Subcutaneous abdominal adipose tissue (tissue), 5 donors: ENCODE data around the gene KLHL35.

Experiments used
- H3K27ac ChIP-seq: one replicate; pipeline ENCODE4 v1.7.0; 2013; ENCODE audit warnings: low read depth, mild to moderate bottlenecking, inconsistent platforms, low read length, moderate library complexity
- H3K27me3 ChIP-seq, 5 donors: one replicate each; pipeline ENCODE4 v1.7.0; 2013; ENCODE audit warnings: low read length in 5 of 5, inconsistent platforms in 1 of 5; ENCODE audit not compliant: control insufficient read depth in 5 of 5, insufficient read depth in 4 of 5
- H3K36me3 ChIP-seq, 5 donors: one replicate each; pipeline ENCODE4 v1.7.0; 2013; ENCODE audit warnings: low read length in 5 of 5; ENCODE audit not compliant: control insufficient read depth in 5 of 5, insufficient read depth in 5 of 5
- H3K4me1 ChIP-seq, 5 donors: one replicate each; pipeline ENCODE4 v1.7.0; 2013; ENCODE audit warnings: low read length in 5 of 5, mild to moderate bottlenecking in 3 of 5, moderate library complexity in 1 of 5; ENCODE audit not compliant: control insufficient read depth in 5 of 5, insufficient read depth in 5 of 5
- H3K4me3 ChIP-seq, 5 donors: one replicate each; pipeline ENCODE4 v1.7.0; 2013; ENCODE audit warnings: low read length in 5 of 5, low read depth in 1 of 5
- H3K9ac ChIP-seq, 5 donors: one replicate each; pipeline ENCODE4 v1.7.0; 2013; ENCODE audit warnings: low read length in 5 of 5, mild to moderate bottlenecking in 4 of 5, moderate library complexity in 3 of 5
- H3K9me3 ChIP-seq, 5 donors: one replicate each; pipeline ENCODE4 v1.7.0; 2013; ENCODE audit warnings: low read length in 5 of 5; ENCODE audit not compliant: control insufficient read depth in 5 of 5
- donor health status: healthy.
- donor health status: healthy.
- donor health status: healthy.
- donor health status: healthy.
- donor health status: healthy.

The KLHL35 gene

DNA sequence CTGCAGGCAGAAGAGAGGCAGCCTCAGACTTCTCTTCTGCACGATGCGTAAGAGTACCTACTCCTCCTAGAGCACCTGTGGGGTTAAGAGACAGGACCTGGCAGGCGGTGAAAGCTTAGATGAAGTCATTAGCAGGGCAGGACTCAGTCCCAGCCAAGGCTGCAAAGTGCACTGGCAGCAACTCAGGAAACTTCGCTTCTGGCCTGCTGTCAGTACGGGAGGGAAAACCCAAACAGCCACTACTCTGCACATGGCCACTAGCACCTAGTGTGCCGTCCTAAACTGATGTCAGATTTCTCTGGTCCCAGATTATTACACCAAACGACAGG, 8.8 kb upstream of the KLHL35 start:
- no peak overlapping the region for H3K27ac ChIP-seq
- H3K9me3 ChIP-seq, result no peaks in the 10 kb centered on the region
- peaks cover 7 to 77% (median 60%) of the 10 kb centered on the region in 5 donors for H3K36me3 ChIP-seq
- H3K4me1 ChIP-seq, result no peaks in the 10 kb centered on the region
- no peak overlapping the region for H3K4me3 ChIP-seq
- H3K27me3 ChIP-seq, result no peaks in the 10 kb centered on the region
- no peak overlapping the region for H3K9ac ChIP-seq

DNA sequence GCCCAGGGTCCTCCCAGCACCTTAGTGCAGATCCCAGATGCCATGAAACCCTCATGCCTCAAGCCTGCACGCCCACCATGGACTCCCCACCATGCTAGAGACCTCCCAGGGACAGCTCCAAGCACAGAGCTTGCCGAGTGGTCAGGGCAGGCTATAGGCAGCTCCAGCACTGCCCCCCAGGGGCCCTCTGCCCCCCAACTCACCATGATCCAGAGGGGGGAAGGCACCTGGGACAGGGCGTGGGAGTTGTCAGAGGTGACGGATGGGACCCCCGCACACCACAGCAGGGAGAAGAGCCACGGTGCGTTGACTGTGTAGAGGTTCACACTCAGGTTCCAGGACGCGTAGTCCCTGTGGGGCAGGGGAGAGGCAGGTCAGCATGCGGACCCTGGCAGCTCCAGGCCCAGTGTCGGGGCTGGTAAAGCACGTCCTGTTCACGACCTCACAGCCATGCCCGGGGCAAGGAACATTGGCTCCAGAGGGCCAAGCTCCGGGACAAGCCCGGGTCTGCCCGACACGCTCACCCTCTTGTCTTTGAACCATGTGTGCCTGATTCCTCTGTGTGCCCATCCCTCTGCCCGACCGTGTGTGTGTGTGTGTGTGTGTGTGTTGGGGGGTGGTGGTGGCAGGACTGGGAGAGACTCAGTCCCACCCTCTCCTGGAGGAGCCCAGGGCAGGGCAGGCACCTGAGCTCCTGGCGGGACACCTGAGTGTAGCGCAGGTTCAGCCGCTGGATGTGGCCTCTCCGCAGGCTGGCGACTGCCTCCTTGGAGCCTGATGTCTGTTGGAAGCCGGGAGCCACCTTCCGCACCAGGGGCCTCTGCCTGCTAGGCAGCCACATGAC, 8.2 kb upstream of the KLHL35 start:
- Histone ChIP-seq H3K36me3 (peaks cover 7 to 82% (median 66%) of the 10 kb centered on the region in 5 donors), H3K9ac (no peak overlapping the region), H3K4me3 (no peak overlapping the region), H3K9me3 (no peaks in the 10 kb centered on the region), H3K4me1 (no peaks in the 10 kb centered on the region), H3K27me3 (no peaks in the 10 kb centered on the region), H3K27ac (no peak overlapping the region)

DNA sequence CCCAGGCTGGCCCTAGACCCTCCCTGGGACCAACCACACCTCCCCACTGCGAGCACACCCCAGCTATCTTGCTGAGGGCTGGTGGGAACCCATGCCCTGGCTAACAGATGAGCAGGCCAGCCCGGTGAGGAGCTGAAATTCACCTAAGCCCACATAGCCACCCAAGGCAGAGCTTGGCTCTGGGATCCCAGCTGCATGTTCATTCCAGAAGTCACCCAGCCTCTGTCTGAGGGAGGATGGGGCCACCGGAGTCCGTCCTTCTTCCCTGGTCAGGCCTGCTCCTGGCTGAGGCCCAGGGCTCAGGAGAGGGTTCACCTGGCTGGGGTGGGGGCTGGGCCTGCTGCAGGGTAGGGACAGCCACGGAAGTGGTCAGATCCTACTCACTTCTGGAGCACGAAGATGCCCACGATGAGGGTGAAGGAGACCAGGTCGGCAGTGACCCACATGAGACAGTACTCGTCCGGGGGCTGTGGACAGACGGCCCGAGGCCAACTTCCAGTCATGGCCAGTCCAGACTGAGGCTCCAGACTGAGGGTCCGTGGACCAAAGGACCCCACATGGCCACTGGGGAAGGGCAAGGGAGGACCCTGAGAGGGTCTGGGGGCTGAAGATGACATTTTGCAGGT, 6.6 kb upstream of the KLHL35 start:
- H3K36me3 ChIP-seq, result peaks cover 7 to 93% (median 80%) of the 10 kb centered on the region in 5 donors

DNA sequence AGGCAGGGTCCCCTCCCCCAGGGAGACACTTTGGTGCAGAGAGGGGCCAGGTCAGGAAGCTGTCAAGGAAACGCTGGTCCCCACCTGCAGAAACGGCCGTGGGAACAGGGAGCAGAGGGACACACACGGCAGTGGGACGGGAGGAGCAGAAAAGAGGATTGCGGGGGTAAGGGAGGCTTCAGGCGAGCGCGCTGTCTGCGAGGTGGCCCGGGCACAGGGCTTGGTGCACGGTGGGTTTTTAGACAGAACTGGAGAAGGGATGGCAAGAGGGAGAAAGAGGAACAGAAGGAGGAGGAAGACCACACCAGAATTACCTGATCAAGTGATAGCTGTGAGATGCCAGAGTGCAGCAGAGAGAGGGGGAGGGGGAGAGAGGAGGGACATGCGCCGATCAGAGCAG, 6.0 kb upstream of the KLHL35 start:
- Histone ChIP-seq H3K9ac (no peak overlapping the region), H3K27ac (no peak overlapping the region), H3K36me3 (peaks cover 6 to 94% (median 79%) of the 10 kb centered on the region in 5 donors), H3K4me1 (no peaks in the 10 kb centered on the region), H3K4me3 (no peak overlapping the region), H3K9me3 (no peaks in the 10 kb centered on the region), H3K27me3 (no peaks in the 10 kb centered on the region)

More for the DNA sequence above, 6.6 kb upstream of the KLHL35 start:
- no peak overlapping the region for H3K9ac ChIP-seq
- H3K27me3 ChIP-seq, result no peaks in the 10 kb centered on the region
- no peaks in the 10 kb centered on the region for H3K9me3 ChIP-seq
- no peaks in the 10 kb centered on the region for H3K4me1 ChIP-seq
- H3K4me3 ChIP-seq, result no peak overlapping the region
- no peak overlapping the region for H3K27ac ChIP-seq

DNA sequence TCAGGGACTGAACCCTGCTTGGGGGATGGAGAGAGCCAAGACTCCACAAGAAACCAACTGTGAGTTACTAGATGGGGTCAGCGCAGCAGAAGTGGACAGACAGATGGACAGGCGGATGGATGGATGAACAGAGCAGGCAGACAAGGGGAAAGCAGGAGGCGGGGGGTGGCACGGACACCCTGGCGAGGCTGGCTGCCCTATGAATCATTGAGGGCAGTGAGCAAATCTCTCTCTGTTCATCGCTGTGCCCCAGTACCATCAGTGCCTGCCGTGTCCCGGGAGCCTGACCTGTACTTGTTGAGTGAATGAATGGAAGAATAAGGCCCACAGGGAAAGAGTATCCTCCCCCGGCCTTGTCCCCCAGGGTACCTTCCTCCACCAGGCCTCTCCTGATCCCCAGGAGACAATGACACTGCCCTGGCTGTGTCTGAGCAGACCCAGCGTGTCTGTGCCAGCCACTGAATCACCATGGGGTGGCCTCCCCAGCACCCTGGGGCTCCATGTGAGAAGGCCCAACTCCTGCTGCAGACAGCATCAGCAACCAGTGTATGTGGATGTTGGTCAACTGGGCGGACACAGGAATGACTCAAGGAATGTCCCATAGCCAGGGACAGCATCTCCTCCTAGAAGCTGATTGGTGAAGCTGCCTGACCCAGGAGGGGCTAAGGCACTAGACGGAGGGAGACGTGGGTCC, 5.1 kb upstream of the KLHL35 start:
- no peak overlapping the region for H3K4me3 ChIP-seq
- no peak overlapping the region for H3K27ac ChIP-seq
- peaks cover 0 to 4% (median 0%) of the 10 kb centered on the region in 5 donors for H3K27me3 ChIP-seq
- peaks cover 0 to 85% (median 77%) of the 10 kb centered on the region in 5 donors for H3K36me3 ChIP-seq
- H3K9me3 ChIP-seq, result no peaks in the 10 kb centered on the region
- peaks cover 0 to 8% (median 3%) of the 10 kb centered on the region in 5 donors for H3K4me1 ChIP-seq
- no peak overlapping the region for H3K9ac ChIP-seq

DNA sequence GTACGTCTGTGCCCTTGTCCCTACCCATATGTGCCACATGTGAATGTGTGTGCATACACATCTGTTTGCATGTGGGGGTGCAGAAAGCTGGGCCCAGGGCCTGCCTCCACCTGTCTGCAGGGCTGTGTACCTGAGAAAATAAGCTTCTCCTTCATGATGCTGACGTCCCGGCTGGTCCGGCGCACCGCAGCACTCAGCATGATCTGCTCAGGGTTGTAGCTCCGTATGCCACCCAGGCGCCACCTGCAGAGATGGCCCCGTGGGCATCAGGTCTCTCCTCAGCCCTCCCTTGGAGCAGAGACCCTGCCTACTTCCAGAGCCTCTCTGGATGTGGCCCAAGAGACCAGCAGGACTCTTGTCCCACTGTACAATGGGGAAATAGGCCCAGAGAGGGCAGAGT, 3.8 kb upstream of the KLHL35 start:
- Histone ChIP-seq H3K27me3 (peaks cover 0 to 12% (median 0%) of the 10 kb centered on the region in 5 donors), H3K4me3 (no peak overlapping the region), H3K9ac (no peak overlapping the region), H3K4me1 (peaks cover 0 to 12% (median 5%) of the 10 kb centered on the region in 5 donors), H3K9me3 (no peaks in the 10 kb centered on the region), H3K27ac (no peak overlapping the region), H3K36me3 (peaks cover 0 to 75% (median 66%) of the 10 kb centered on the region in 5 donors)

DNA sequence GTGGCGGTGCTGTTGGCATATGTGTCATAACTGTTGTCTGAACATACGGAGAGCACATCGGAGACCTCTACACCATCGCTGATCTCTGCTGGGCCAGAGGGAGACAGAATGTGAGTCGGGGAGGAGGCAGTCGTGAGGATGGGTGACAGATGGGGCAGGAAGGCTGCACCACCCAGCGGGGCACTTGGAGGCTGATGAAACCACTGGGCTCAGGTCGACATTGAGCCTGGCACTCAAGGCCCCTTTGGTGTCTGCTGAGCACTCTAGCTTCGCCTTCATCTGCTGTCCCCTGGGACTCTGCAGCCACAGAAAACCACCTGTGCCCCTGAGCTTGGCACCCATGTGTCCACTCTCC, 2.5 kb upstream of the KLHL35 start:
- Histone ChIP-seq H3K9me3 (no peaks in the 10 kb centered on the region), H3K4me3 (no peak overlapping the region), H3K27ac (no peak overlapping the region), H3K9ac (no peak overlapping the region), H3K4me1 (peaks cover 0 to 18% (median 11%) of the 10 kb centered on the region in 5 donors), H3K36me3 (peaks cover 0 to 63% (median 56%) of the 10 kb centered on the region in 5 donors), H3K27me3 (peaks cover 0 to 24% (median 3%) of the 10 kb centered on the region in 5 donors)

DNA sequence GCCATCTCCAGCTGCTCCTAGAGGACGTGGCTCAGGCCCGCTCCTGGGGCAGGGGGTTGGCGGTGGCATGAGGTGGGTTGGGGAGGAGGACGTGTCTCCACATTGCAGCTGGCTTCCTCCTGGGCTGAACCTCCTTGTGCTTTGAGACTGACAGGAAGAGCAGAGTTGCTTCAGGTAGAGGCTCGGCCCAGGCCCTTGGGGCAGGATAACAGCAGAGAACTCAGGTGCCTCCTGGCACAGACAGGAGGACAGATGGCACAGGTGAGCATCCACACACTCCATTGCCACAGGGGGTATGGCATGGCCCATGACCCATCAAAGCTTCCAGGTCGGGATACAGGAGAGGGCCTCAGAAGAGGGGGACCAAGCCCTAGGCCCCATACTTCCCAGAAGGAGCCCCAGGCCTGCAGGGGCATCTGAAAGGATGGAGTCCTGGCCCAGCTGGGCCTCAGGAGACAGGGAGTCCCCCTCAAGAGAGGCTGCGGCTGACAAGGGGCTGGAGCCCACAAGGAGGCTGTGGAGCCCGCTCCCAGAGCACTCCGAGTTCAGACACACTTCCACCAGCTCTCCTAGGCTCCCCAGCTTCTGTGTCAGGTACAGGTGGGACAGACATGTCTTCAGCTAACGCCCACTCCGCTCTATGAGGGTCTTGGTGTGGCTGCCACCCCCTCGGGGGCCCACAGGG, 2.0 kb upstream of the KLHL35 start:
- H3K27me3 ChIP-seq, result peaks cover 0 to 25% (median 3%) of the 10 kb centered on the region in 5 donors
- no peak overlapping the region for H3K4me3 ChIP-seq
- no peak overlapping the region for H3K27ac ChIP-seq
- peaks cover 0 to 57% (median 55%) of the 10 kb centered on the region in 5 donors for H3K36me3 ChIP-seq
- no peaks in the 10 kb centered on the region for H3K9me3 ChIP-seq
- no peak overlapping the region for H3K9ac ChIP-seq
- H3K4me1 ChIP-seq, result peaks cover 0 to 21% (median 13%) of the 10 kb centered on the region in 5 donors

DNA sequence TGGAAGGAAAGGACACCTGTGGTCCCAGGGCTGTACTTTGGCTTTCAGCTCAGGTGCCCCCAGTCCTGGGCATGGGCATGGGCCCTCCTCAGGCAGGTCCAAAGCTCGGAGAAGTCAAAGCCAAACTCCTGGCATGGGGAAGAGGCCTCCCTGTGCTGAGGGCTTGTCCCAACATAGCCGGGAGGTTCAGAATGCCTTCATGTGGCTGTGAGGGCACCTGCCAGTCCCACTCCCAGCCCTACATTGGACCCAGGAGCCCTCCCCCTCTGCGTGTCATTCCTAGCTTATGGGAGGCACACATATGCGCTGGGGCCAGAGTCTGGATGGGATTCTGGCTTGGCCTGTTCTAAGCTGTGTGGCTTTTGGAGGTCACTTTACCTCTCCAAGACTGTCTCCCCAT, 1.0 kb upstream of the KLHL35 start:
- Histone ChIP-seq H3K4me3 (no peak overlapping the region), H3K36me3 (peaks cover 0 to 48% (median 45%) of the 10 kb centered on the region in 5 donors), H3K9ac (no peak overlapping the region), H3K27ac (no peak overlapping the region), H3K27me3 (peaks cover 0 to 25% (median 3%) of the 10 kb centered on the region in 5 donors), H3K9me3 (peaks cover 0 to 8% (median 5%) of the 10 kb centered on the region in 5 donors), H3K4me1 (peaks cover 0 to 25% (median 18%) of the 10 kb centered on the region in 5 donors)
